ENCODE results near the gene SNED1.

The SNED1 gene

GRCh38 chr2:241049739-241050623, 51.6 kb downstream of the SNED1 start:
- DNase-seq: no peak

- DNase-seq: no peak
Measured at GRCh38 chr2:241050624-241051577, 52.5 kb downstream of the SNED1 start.

GRCh38 chr2:241051578-241052487, 53.4 kb downstream of the SNED1 start:
- no peak for DNase-seq

- no peak for DNase-seq
Measured at GRCh38 chr2:241052677-241053360, 54.4 kb downstream of the SNED1 start.

- DNase-seq: no peak
Measured at GRCh38 chr2:241053576-241054251, 55.3 kb downstream of the SNED1 start.

- DNase-seq: no peak
Measured at GRCh38 chr2:241061275-241061674, 62.9 kb downstream of the SNED1 start.

GRCh38 chr2:241062389-241063092, 64.1 kb downstream of the SNED1 start:
- DNase-seq: no peak

- no peak for DNase-seq
Measured at GRCh38 chr2:241063093-241063551, 64.7 kb downstream of the SNED1 start.

GRCh38 chr2:241063587-241063986, 65.2 kb downstream of the SNED1 start:
- no peak for DNase-seq

GRCh38 chr2:241064008-241064801, 65.8 kb downstream of the SNED1 start:
- DNase-seq: no peak

GRCh38 chr2:241064802-241065354, 66.5 kb downstream of the SNED1 start:
- DNase-seq: no peak

GRCh38 chr2:241065355-241065803, 67.0 kb downstream of the SNED1 start:
- no peak for DNase-seq

GRCh38 chr2:241066171-241066892, 67.9 kb downstream of the SNED1 start:
- no peak for DNase-seq

GRCh38 chr2:241066893-241067341, 68.5 kb downstream of the SNED1 start:
- no peak for DNase-seq

GRCh38 chr2:241067501-241068135, 69.2 kb downstream of the SNED1 start:
- DNase-seq: no peak

GRCh38 chr2:241068136-241068941, 69.9 kb downstream of the SNED1 start:
- DNase-seq: no peak
